GM12878 (cell line): ENCODE measurements around the gene SEMA4G. TPM values are rescaled to one million over a fixed set of nuclear protein-coding genes. Genes with fewer than 3 reads are reported as not detected.

Source experiments
- ATAC-seq: fragments of 200-7000 bp; cut with Tn5 transposase; 3 replicates; pipeline ENCODE4 v1.9.1; 2020; ENCODE audit warnings: mild to moderate bottlenecking, moderate library complexity
- Bru-seq: library from RNA; stranded (reverse); fragments of 400-500 nt; gene quantifications from one replicate; lab custom pipeline; 2021; lab: Mats Ljungman, UMichigan
- BruChase-seq, 2 experiments: library from RNA; stranded (reverse); fragments of 400-500 nt; gene quantifications; one replicate each; lab custom pipeline; 2021; lab: Mats Ljungman, UMichigan
- BruUV-seq: library from RNA; stranded (reverse); fragments of 400-500 nt; replicated peaks from 2 replicates; lab custom pipeline; 2021; lab: Mats Ljungman, UMichigan
- CTCF ChIA-PET: fragments of 300-600 bp; sonication (Branson Sonifier 250); formaldehyde crosslinking; extraction: SDS; loops from one replicate; lab custom pipeline; 2021; ENCODE audit warnings: inconsistent platforms; lab: Yijun Ruan, JAX
- POLR2A ChIA-PET: fragments of 350-600 bp; formaldehyde crosslinking; extraction: SDS; loops from one replicate; lab custom pipeline; 2021; ENCODE audit warnings: inconsistent platforms; lab: Charles Lee
- RAD21 ChIA-PET: fragments of 300-600 bp; sonication (Branson Sonifier 250); formaldehyde crosslinking; loops from one replicate; lab custom pipeline; 2023; ENCODE audit warnings: antibody characterized with exemption; ENCODE audit not compliant: unreplicated experiment; lab: Charles Lee
- SMC1A ChIA-PET: fragments of 300-600 bp; sonication (Branson Sonifier 250); formaldehyde crosslinking; loops from one replicate; lab custom pipeline; 2023; ENCODE audit not compliant: unreplicated experiment, uncharacterized antibody; lab: Charles Lee
- DNase-seq: peaks from one replicate; pipeline ENCODE4 v3.0.0-alpha.2; 2011; ENCODE audit warnings: low read depth, low spot score
- FAIRE-seq: peaks from 3 replicates; lab custom pipeline; 2011; peaks lifted over from hg19 to GRCh38; lab: Jason Lieb, UNC
- H2AFZ ChIP-seq: 2 replicates; pipeline ENCODE4 v1.6.0; 2011; ENCODE audit warnings: low read depth, low read length, control low read depth; ENCODE audit not compliant: control insufficient read depth
- H3K27ac ChIP-seq: 2 replicates; pipeline ENCODE4 v1.5.1; 2011; ENCODE audit warnings: control low read depth; ENCODE audit not compliant: control insufficient read depth, insufficient read depth
- H3K27me3 ChIP-seq, 2 experiments: replicated peaks in 1 of 2; 2 replicates each; pipeline versions ENCODE4 v1.6.0 to v1.6.1; 2011; ENCODE audit warnings: low read length in 1 of 2; ENCODE audit not compliant: control insufficient read depth in 2 of 2, insufficient read depth in 2 of 2
- H3K36me3 ChIP-seq, 2 experiments: 2 replicates each; pipeline ENCODE4 v1.5.1; 2011; ENCODE audit warnings: low read length in 1 of 2; ENCODE audit not compliant: control insufficient read depth in 2 of 2, insufficient read depth in 2 of 2
- H3K4me1 ChIP-seq: 2 replicates; pipeline ENCODE4 v1.6.1; 2011; ENCODE audit warnings: mild to moderate bottlenecking, low read length, moderate library complexity, mixed read lengths; ENCODE audit not compliant: control insufficient read depth, insufficient read depth
- H3K4me2 ChIP-seq: 2 replicates; pipeline ENCODE4 v1.6.0; 2011; ENCODE audit warnings: control low read depth; ENCODE audit not compliant: control insufficient read depth, insufficient read depth
- H3K4me3 ChIP-seq: fragments of 200-600 bp; sonication (generic); 2 replicates; pipeline ENCODE4 v1.5.1; 2016
- H3K79me2 ChIP-seq: 2 replicates; pipeline ENCODE4 v1.6.0; 2011; ENCODE audit warnings: low read length; ENCODE audit not compliant: control insufficient read depth, insufficient read depth
- H3K9ac ChIP-seq: 2 replicates; pipeline ENCODE4 v1.8.0; 2011; ENCODE audit warnings: low read length, control low read depth, mixed read lengths; ENCODE audit not compliant: control insufficient read depth, insufficient read depth
- H3K9me3 ChIP-seq: replicated peaks from 3 replicates; pipeline ENCODE4 v1.5.1; 2011; ENCODE audit warnings: mild to moderate bottlenecking, low read length; ENCODE audit not compliant: control insufficient read depth, insufficient read depth
- H4K20me1 ChIP-seq: 2 replicates; pipeline ENCODE4 v1.6.0; 2011; ENCODE audit not compliant: control insufficient read depth, insufficient read depth
- CHD2 ChIP-seq: IDR thresholded peaks from 2 replicates; pipeline ENCODE4 v1.6.1; 2011; ENCODE audit warnings: low read depth, low read length, improper control_type of control experiment, borderline replicate concordance
- CUX1 ChIP-seq: IDR thresholded peaks from 2 replicates; pipeline ENCODE4 v1.6.1; 2012; ENCODE audit warnings: improper control_type of control experiment, low read depth, low read length; ENCODE audit not compliant: insufficient replicate concordance
- JUND ChIP-seq: IDR thresholded peaks from 2 replicates; pipeline ENCODE4 v1.6.1; 2012; ENCODE audit warnings: low read depth, mild to moderate bottlenecking, low read length, improper control_type of control experiment, moderate library complexity
- MYB ChIP-seq: fragments of 150-350 bp; IDR thresholded peaks from 2 replicates; pipeline ENCODE4 v1.6.1; 2014; ENCODE audit warnings: mild to moderate bottlenecking, low read depth, low read length, borderline replicate concordance
- NR2F1 ChIP-seq: fragments of 450-650 bp; conservative IDR thresholded peaks from 2 replicates; pipeline ENCODE4 v1.6.1; 2017; ENCODE audit warnings: mild to moderate bottlenecking
- PAX8 ChIP-seq: fragments of 450-650 bp; IDR thresholded peaks from 2 replicates; pipeline ENCODE4 v1.6.1; 2017; ENCODE audit warnings: mild to moderate bottlenecking, moderate library complexity
- RBBP5 ChIP-seq: fragments of 200-600 bp; sonication (generic); conservative IDR thresholded peaks from 2 replicates; pipeline ENCODE4 v1.6.1; 2016
- SMARCA5 ChIP-seq: fragments of 450-650 bp; IDR thresholded peaks from 2 replicates; pipeline ENCODE4 v1.6.1; 2017; ENCODE audit warnings: mild to moderate bottlenecking
- ZNF687 ChIP-seq: fragments of 450-650 bp; IDR thresholded peaks from 2 replicates; pipeline ENCODE4 v1.6.1; 2017; ENCODE audit warnings: mild to moderate bottlenecking, moderate library complexity
- WGBS: methylation state at CpG from one replicate; pipeline ENCODE4 v1.1.6; 2016; ENCODE audit warnings: low lambda C conversion rate; ENCODE audit not compliant: insufficient replicate concordance, insufficient coverage; ENCODE audit errors: missing lambda C conversion rate; 5-methylcytosine and 5-hydroxymethylcytosine counted together
- in situ Hi-C: fragments of 300-500 bp; cut with MboI; formaldehyde crosslinking; loops from 9 replicates; pipeline ENCODE4 v1.14.3; 2018; ENCODE audit warnings: mixed read lengths
- intact Hi-C: fragments of 100-400 bp; cut with micrococcal nuclease; formaldehyde crosslinking; loops from one replicate; pipeline ENCODE4 v1.14.2; 2022; ENCODE audit not compliant: unreplicated experiment
- long read RNA-seq, 2 experiments: library from polyadenylated mRNA; unstranded; transcript quantifications; one replicate each; pipeline ENCODE4 v2.0.0, GENCODE V29; 2019 to 2020
- polyA minus RNA-seq, 3 experiments: library from RNA; depleted of rRNA, polyadenylated mRNA; stranded (reverse); fragments of >200 nt; gene quantifications; 2 replicates each; pipeline ENCODE4 v1.2.3, GENCODE V29; 2011
- polyA plus RNA-seq, 11 experiments: library from polyadenylated mRNA; depleted of rRNA in 4 of 11; unstranded in 6 of 11; stranded (reverse) in 5 of 11; fragments of >200 nt; fragmentation: Nextera tagmentation in 4 of 11; fragmentation: Illumina TruSeq in 1 of 11; extraction: Ambion mirVana in 4 of 11; extraction: Trizol in 1 of 11; gene quantifications; 1 replicate in 1 of 11; 2 replicates in 10 of 11; pipeline versions ENCODE4 v1.2.1 to v1.2.3, GENCODE V29; 2011 to 2016; ENCODE audit warnings: inconsistent platforms in 2 of 11, missing spikeins in 2 of 11, low read depth in 1 of 11
- total RNA-seq, 4 experiments: library from RNA; depleted of rRNA in 3 of 4; stranded (reverse); fragments of >200 nt in 3 of 4; fragmentation: Illumina TruSeq in 1 of 4; extraction: Trizol in 1 of 4; gene quantifications; 2 replicates each; pipeline versions ENCODE4 v1.2.1 to v1.2.3, GENCODE V29; 2013 to 2021

SEMA4G gene
- 2.6 and 4.3 TPM in 2 replicates for total RNA-seq (2013; cell fraction: nucleolus; rRNA removed)
- total RNA-seq (2014; rRNA removed) (0.05 TPM in 1 of 2 replicates, not detected in the other), total RNA-seq (2014; rRNA removed; fragmentation: Illumina TruSeq; extraction: Trizol) (not detected in 2 replicates), total RNA-seq (2021) (0.19 and 0.23 TPM in 2 replicates), polyA plus RNA-seq (2011; rRNA removed) (0.91 and 2.3 TPM in 2 replicates), polyA plus RNA-seq (2014; fragmentation: Illumina TruSeq; extraction: Trizol) (0.25 and 0.62 TPM in 2 replicates), polyA plus RNA-seq (2014; fragmentation: Nextera tagmentation; extraction: Ambion mirVana) (not detected), polyA plus RNA-seq (2014; rRNA removed) (0.09 and 0.22 TPM in 2 replicates), polyA plus RNA-seq (2016; fragmentation: Nextera tagmentation; extraction: Ambion mirVana) (under 1 TPM; 0.63 to 0.88 TPM), polyA minus RNA-seq (2011; rRNA and poly(A)+ RNA removed) (2.1 and 2.2 TPM in 2 replicates), Bru-seq, nascent RNA (percentile 38 among the genes with signal in this experiment), BruChase-seq, experiment 1, labeled RNA remaining after a 6-hour chase (percentile 41 among the genes with signal in this experiment), BruChase-seq, experiment 2, labeled RNA remaining after a 2-hour chase (percentile 38 among the genes with signal in this experiment)
- 6.5 TPM for polyA plus RNA-seq (2011; ENCODE audit: low read depth)
- 2.0 and 2.7 TPM in 2 replicates for polyA plus RNA-seq (2011; cell fraction: cytosol; rRNA removed)
- polyA plus RNA-seq (2011; cell fraction: nucleus; rRNA removed) = 4.8 and 8.4 TPM in 2 replicates
- polyA plus RNA-seq (2012) = 2.2 and 2.3 TPM in 2 replicates
- polyA minus RNA-seq (2011; cell fraction: cytosol; rRNA and poly(A)+ RNA removed) = 0.42 and 0.67 TPM in 2 replicates
- polyA minus RNA-seq (2011; cell fraction: nucleus; rRNA and poly(A)+ RNA removed) = 0.60 and 1.9 TPM in 2 replicates
- long read RNA-seq, experiment 1 = 0 reads
- long read RNA-seq, experiment 2 = 0 reads

DNA sequence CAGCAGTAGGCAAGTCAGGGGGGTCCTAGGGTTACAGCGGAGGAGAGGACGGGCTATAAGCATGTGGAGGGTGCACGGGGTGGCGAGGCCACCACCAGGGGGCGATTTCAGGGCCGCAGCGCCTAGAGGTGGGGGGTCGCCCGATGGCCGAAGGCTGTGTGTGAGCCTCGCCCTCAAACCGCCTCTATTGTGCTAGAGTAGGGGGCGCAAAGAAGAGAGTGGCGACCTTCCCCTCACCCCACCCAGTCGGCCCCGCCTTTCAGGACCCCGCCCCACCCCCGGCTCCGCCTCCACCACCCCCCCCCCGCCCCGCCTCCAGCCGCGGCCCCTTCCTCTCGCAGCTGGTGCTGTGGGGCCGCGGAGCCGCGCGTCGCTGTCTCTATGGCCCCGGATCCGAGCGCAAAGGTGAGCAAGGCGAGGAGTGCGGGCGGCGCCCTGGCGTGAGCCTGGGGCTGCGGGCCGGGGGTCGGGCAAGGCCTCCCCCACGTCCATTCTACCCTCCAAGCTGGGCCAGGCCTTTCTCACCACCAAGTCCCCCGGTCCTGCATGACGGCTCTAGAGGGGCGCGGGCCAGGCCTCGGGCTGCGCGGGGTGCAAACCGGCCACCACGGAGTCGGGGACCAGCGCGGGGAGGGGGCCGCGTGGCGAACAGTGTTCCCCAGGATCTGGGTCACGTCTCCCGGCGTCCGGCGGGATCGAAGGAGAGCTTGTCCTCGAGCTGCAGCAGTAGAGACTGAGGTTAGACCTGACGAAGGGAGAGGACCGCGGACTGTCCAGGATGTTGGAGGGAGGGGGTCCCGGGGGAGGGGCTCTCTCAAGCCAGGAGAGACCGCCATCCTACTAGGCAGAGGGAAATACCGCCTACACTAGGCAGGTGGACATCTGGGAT is at the start of gene SEMA4G:
Gene SEMA4G, plus strand, starts transcription at position 318 of the 889 bp plus-strand sequence. CDS start 3,409 bp downstream, outside the sequence.
- H3K27ac ChIP-seq = no peak within 1 kb of the TSS
- H3K9me3 ChIP-seq = no peaks in the 10 kb centered on the region
- WGBS = 13% methylated on average over 51 of the region's 70 CpGs
- no TSS peak for BruUV-seq
- SMC1A ChIA-PET = no interaction called here
- ATAC-seq (peak; percentile 94), DNase-seq (no peak), FAIRE-seq (peak; percentile 23)
- H3K4me1 ChIP-seq = peaks cover 3% of the 10 kb centered on the region; the same call in 1 of the 2 replicates
- RAD21 ChIA-PET = interaction anchor here (0.9 kb wide), 1 partner anchor 45 kb away, joined by 3 read pairs; no protein-coding TSS in a partner anchor
- no peaks in the 10 kb centered on the region for H3K79me2 ChIP-seq
- peak within 1 kb of the TSS; percentile 87 for H3K4me2 ChIP-seq
- H3K4me3 ChIP-seq = peak within 1 kb of the TSS; percentile 50; the same call in 1 of the 2 replicates
- no peaks in the 10 kb centered on the region for H3K27me3 ChIP-seq
- peak within 1 kb of the TSS; percentile 63 for H2AFZ ChIP-seq
- POLR2A ChIA-PET = interaction anchor here (0.8 to 2.3 kb wide), 2 partner anchors 16 to 27 kb away, joined by 3 to 6 read pairs; no protein-coding TSS in a partner anchor
- no peaks in the 10 kb centered on the region for H4K20me1 ChIP-seq
- peaks cover 0 to 2% of the 10 kb centered on the region in 2 experiments; a peak in 3 of 4 replicates for H3K36me3 ChIP-seq
- intact Hi-C loops = loop anchor here (1.0 kb wide), 1 partner anchor 45 kb away; no protein-coding TSS in a partner anchor
- in situ Hi-C loops = no loop called here
- no peak within 1 kb of the TSS for H3K9ac ChIP-seq
- CTCF ChIA-PET = interaction anchor here (0.6 to 4.6 kb wide), 4 partner anchors 11 to 173 kb away, joined by 3 to 29 read pairs (median 5); no protein-coding TSS in a partner anchor
- TF ChIP-seq SMARCA5 (peak; percentile 71; the same call in 1 of the 2 replicates), CUX1 (no peak), RBBP5 (no peak), MYB (no peak), JUND (no peak), ZNF687 (no peak), NR2F1 (peak; percentile 40; the same call in 1 of the 2 replicates), CHD2 (no peak), PAX8 (no peak)
